HG03565 (cell line): ENCODE measurements around the gene SHANK2.

Experiments used
- ATAC-seq: cut with Tn5 transposase; IDR thresholded peaks from one replicate; pipeline ENCODE4 v1.9.1; 2021; ENCODE audit warnings: mild to moderate bottlenecking, moderate library complexity; ENCODE audit not compliant: unreplicated experiment

The SHANK2 gene

GRCh38 chr11:71252269-71252769 is at the start of gene SHANK2:
SHANK2 (minus strand) TSS chr11:71252577; CDS start chr11:71147326, 105,251 bp downstream.
- ATAC-seq: no peak

GRCh38 chr11:71301858-71302533 is 49.6 kb upstream of the SHANK2 start:
- no peak for ATAC-seq

- ATAC-seq: no peak
Measured at GRCh38 chr11:71301046-71301857, 48.9 kb upstream of the SHANK2 start.

GRCh38 chr11:71300187-71300586 is 47.8 kb upstream of the SHANK2 start:
- ATAC-seq: no peak

- no peak for ATAC-seq
Measured at GRCh38 chr11:71298761-71299181, 46.4 kb upstream of the SHANK2 start.

- no peak for ATAC-seq
Measured at GRCh38 chr11:71298016-71298550, 45.7 kb upstream of the SHANK2 start.

GRCh38 chr11:71294846-71295600 is 42.6 kb upstream of the SHANK2 start:
- ATAC-seq: no peak

GRCh38 chr11:71293961-71294782 is 41.8 kb upstream of the SHANK2 start:
- no peak for ATAC-seq

- no peak for ATAC-seq
Measured at GRCh38 chr11:71286701-71287643, 34.6 kb upstream of the SHANK2 start.

GRCh38 chr11:71285111-71285510 is 32.7 kb upstream of the SHANK2 start:
- ATAC-seq: no peak

GRCh38 chr11:71284525-71285092 is 32.2 kb upstream of the SHANK2 start:
- ATAC-seq: no peak

GRCh38 chr11:71283971-71284441 is 31.6 kb upstream of the SHANK2 start:
- ATAC-seq: no peak

- ATAC-seq: no peak
Measured at GRCh38 chr11:71282581-71283351, 30.4 kb upstream of the SHANK2 start.

GRCh38 chr11:71281831-71282230 is 29.5 kb upstream of the SHANK2 start:
- no peak for ATAC-seq

GRCh38 chr11:71281204-71281603 is 28.8 kb upstream of the SHANK2 start:
- ATAC-seq: no peak

- ATAC-seq: no peak
Measured at GRCh38 chr11:71279916-71280645, 27.7 kb upstream of the SHANK2 start.

GRCh38 chr11:71272161-71272560 is 19.8 kb upstream of the SHANK2 start:
- no peak for ATAC-seq
